ENCODE results near the gene CDCP1. TPM values are rescaled to one million over a fixed set of nuclear protein-coding genes. Genes with fewer than 3 reads are reported as not detected.

Gene CDCP1
- total RNA-seq, 4 donors from 2014 or later, result 1.8 to 14.2 (median 4.0) TPM

DNA sequence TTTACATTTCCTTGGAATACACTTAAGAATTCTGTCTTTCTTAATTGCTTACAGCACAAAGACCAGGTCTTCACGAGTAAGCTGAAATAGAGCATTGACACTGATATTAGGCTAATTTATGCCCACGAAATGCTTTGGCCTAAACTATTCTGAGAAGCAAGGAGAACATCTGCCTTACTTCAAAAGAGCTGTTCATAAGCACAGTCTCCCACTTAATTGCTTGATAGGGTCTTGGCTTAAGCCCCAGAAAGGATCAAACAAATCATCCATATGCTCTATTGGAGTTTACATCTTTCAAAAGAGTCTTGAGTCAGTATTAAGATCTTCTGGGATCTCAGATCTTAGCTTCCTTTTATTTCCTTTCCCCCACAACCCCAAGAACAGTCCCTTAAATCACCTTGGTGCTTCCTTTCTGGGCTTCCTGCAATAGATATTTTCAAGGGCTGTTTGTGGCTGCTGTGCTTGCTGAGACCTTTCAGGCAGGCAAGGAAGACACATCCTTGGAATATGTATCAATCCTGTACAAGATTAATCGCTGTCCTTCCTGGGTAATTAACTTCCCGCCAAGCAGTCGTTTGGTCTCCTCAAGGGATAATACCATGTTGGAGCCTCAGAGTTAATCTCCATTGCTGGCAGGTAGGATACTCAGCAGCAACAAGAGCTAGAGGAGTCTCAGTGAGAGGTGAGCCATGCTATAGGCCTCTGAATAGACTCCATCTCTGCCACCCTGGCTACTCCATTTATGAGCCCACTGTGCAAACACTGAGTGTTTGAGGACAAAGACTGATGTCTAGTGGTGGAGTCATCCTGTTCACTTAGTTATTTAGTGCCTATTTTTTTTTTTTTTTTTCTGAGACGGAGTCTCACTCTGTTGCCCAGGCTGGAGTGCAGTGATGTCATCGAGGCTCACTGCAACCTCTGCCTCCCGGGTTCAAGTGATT lies 42.8 kb upstream of the CDCP1 start:
- DNase-seq, result peak in 1 of 2 donors; percentile 50
- Histone ChIP-seq H3K27ac (peak overlapping the region; percentile 60 to 78), H3K36me3 (no peaks in the 10 kb centered on the region), H3K27me3 (no peaks in the 10 kb centered on the region), H3K9me3 (no peaks in the 10 kb centered on the region), H3K4me1 (peaks cover 0 to 6% of the 10 kb centered on the region in 2 donors), H3K4me3 (no peak overlapping the region)
- TF ChIP-seq POLR2A (IDR thresholded peaks at IDR 0.05), result no peak
- TF ChIP-seq, protein P1, sequence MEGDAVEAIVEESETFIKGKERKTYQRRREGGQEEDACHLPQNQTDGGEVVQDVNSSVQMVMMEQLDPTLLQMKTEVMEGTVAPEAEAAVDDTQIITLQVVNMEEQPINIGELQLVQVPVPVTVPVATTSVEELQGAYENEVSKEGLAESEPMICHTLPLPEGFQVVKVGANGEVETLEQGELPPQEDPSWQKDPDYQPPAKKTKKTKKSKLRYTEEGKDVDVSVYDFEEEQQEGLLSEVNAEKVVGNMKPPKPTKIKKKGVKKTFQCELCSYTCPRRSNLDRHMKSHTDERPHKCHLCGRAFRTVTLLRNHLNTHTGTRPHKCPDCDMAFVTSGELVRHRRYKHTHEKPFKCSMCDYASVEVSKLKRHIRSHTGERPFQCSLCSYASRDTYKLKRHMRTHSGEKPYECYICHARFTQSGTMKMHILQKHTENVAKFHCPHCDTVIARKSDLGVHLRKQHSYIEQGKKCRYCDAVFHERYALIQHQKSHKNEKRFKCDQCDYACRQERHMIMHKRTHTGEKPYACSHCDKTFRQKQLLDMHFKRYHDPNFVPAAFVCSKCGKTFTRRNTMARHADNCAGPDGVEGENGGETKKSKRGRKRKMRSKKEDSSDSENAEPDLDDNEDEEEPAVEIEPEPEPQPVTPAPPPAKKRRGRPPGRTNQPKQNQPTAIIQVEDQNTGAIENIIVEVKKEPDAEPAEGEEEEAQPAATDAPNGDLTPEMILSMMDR (IDR thresholded peaks at IDR 0.05), result no peak
- intact Hi-C loops (cut with DNase I; ENCODE audit: low total_unique reads), result no loop called here

DNA sequence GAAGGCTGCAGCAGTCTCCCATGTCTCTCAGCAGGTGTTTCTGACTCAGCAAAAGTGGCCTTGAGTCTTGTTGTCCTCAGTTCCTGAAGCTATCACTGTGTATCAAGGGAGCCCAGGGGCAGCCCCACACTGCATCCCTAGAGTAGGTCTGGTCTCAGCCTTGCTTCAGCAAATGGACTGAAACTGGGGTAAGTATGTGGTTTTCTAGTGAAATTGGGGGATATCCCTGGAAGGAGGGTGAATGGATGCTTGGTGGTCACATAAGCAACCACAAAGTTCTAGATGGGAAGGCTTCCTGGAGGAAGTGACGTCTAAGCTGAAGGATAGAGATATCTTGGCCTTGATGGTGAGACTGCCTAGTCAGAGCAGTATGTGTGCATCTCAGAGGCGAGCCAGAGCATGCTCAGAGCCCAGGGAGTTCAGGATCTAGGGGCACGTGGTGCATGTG lies 41.5 kb upstream of the CDCP1 start:
- Histone ChIP-seq H3K36me3 (no peaks in the 10 kb centered on the region), H3K27ac (peak overlapping the region; percentile 60 to 78), H3K27me3 (no peaks in the 10 kb centered on the region), H3K9me3 (no peaks in the 10 kb centered on the region), H3K4me1 (peaks cover 0 to 6% of the 10 kb centered on the region in 2 donors), H3K4me3 (no peak overlapping the region)
- DNase-seq, result peak in 1 of 2 donors; percentile 48
- intact Hi-C loops (cut with DNase I; ENCODE audit: low total_unique reads), result no loop called here
- TF ChIP-seq, protein P1 (IDR thresholded peaks at IDR 0.05), result no peak
- no peak for TF ChIP-seq POLR2A (IDR thresholded peaks at IDR 0.05)

DNA sequence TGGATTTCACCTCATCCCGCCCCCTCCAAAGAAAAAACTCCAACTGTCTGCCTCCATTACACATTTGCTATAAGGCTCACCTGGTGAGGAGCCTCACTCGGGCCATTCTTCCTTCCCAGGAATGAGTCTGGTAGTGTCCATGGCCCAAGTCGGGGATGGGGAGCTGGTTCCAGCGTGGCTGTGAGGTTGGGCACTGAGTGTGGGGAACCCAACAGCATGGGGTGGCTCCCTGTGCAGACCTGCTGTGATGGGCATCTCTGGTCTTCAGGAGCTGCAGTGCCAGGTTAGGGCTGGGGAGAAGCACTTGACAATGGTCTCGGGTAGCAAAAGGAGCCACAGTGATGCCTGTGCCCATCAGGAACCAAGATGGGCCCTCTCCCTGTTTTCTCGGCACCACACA lies 40.7 kb upstream of the CDCP1 start:
- H3K4me3 ChIP-seq, result no peak overlapping the region
- H3K36me3 ChIP-seq, result no peaks in the 10 kb centered on the region
- H3K27ac ChIP-seq, result peak overlapping the region; percentile 48 to 78
- TF ChIP-seq POLR2A (IDR thresholded peaks at IDR 0.05), result no peak
- TF ChIP-seq, protein P1 (IDR thresholded peaks at IDR 0.05), result no peak
- H3K27me3 ChIP-seq, result no peaks in the 10 kb centered on the region
- intact Hi-C loops (cut with DNase I; ENCODE audit: low total_unique reads), result no loop called here
- DNase-seq, result no peak
- no peaks in the 10 kb centered on the region for H3K9me3 ChIP-seq
- H3K4me1 ChIP-seq, result peaks cover 0 to 6% of the 10 kb centered on the region in 2 donors

DNA sequence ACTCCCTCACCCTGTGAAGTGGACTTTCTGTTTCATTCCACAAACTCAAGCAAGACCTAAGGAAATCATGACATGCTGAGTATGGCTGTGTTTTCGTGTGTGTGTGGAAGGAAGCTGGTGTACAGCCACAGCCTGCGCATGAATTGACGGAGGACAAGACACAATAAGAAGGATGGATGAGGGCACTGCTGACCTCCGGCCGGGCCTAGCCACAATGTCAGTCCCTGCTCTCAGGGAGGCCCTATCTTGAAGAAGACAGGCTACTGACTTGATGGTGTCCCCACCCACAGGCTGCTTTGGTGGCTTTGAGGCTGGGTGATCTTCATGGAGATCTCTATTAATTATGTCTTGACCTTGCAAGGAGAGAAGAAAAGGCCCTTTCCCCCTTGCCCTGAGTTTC lies 39.3 kb upstream of the CDCP1 start:
- Histone ChIP-seq H3K27me3 (no peaks in the 10 kb centered on the region), H3K27ac (peak overlapping the region in 1 of 2 donors; percentile 78), H3K9me3 (no peaks in the 10 kb centered on the region), H3K4me1 (peaks cover 0 to 6% of the 10 kb centered on the region in 2 donors), H3K4me3 (no peak overlapping the region), H3K36me3 (no peaks in the 10 kb centered on the region)
- TF ChIP-seq, protein P1 (IDR thresholded peaks at IDR 0.05), result no peak
- TF ChIP-seq POLR2A (IDR thresholded peaks at IDR 0.05), result no peak
- DNase-seq, result no peak
- intact Hi-C loops (cut with DNase I; ENCODE audit: low total_unique reads), result no loop called here

DNA sequence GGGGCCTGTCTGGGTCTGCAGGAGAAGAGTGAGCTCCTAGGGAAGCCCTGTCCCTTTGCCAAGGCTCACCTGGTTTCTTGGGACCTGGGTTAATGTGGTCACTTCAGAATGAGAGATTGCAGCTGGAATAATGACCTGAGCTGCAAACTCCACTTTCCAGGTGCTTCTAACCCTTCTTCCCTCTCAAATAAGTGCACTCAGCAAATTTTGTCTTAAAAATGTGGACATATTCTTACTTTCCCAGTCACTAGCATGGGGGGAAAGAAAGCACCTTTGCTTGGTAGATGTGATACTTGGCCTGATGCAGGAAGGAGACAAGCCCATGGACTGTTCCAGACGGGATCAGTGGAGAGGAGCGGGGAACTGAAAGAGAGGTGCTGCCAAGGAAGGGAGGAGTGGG lies 38.9 kb upstream of the CDCP1 start:
- H3K4me3 ChIP-seq, result no peak overlapping the region
- H3K4me1 ChIP-seq, result peaks cover 0 to 6% of the 10 kb centered on the region in 2 donors
- DNase-seq, result no peak
- no peaks in the 10 kb centered on the region for H3K27me3 ChIP-seq
- no peaks in the 10 kb centered on the region for H3K36me3 ChIP-seq
- H3K9me3 ChIP-seq, result no peaks in the 10 kb centered on the region
- intact Hi-C loops (cut with DNase I; ENCODE audit: low total_unique reads), result no loop called here
- TF ChIP-seq, protein P1 (IDR thresholded peaks at IDR 0.05), result no peak
- TF ChIP-seq POLR2A (IDR thresholded peaks at IDR 0.05), result no peak
- peak overlapping the region in 1 of 2 donors; percentile 78 for H3K27ac ChIP-seq
